Activated naive CD8-positive, alpha-beta T cell treated with anti-CD3 and anti-CD28 coated beads, Interleukin-2, amount 10 ng/mL, durations not matched to agents 7 days and 5 days (primary cell): Measurements from ENCODE around the gene ISCU. TPM values are rescaled to one million over a fixed set of nuclear protein-coding genes. Genes with fewer than 3 reads are reported as not detected.
A peak's percentile ranks its signal among the peaks of the same experiment; 100 is the strongest.

Experiments used
- ATAC-seq: fragments of 150-1000 bp; cut with Tn5 transposase; one replicate; pipeline ENCODE4 v1.10.0; 2021; ENCODE audit warnings: low read depth, moderate library complexity
- POLR2A ChIA-PET: fragments of 350-600 bp; sonication (Branson Sonifier 250); formaldehyde crosslinking; loops from one replicate; lab custom pipeline; 2021; ENCODE audit warnings: antibody characterized with exemption; lab: Charles Lee
- DNase-seq: peaks from one replicate; pipeline ENCODE4 v3.0.0; 2021
- H3K27ac Mint-ChIP-seq: one replicate; pipeline ENCODE4 v1.8.0; 2022; ENCODE audit warnings: mild to moderate bottlenecking, mixed read lengths
- H3K27me3 Mint-ChIP-seq: one replicate; pipeline ENCODE4 v1.8.0; 2022; ENCODE audit warnings: mild to moderate bottlenecking, moderate library complexity, mixed read lengths
- H3K36me3 Mint-ChIP-seq: one replicate; pipeline ENCODE4 v1.8.0; 2021; ENCODE audit warnings: mild to moderate bottlenecking, mixed read lengths
- H3K4me1 Mint-ChIP-seq: one replicate; pipeline ENCODE4 v1.8.0; 2021; ENCODE audit warnings: mixed read lengths
- H3K4me3 Mint-ChIP-seq: one replicate; pipeline ENCODE4 v1.8.0; 2022; ENCODE audit warnings: mild to moderate bottlenecking, moderate library complexity, mixed read lengths
- H3K9me3 Mint-ChIP-seq: one replicate; pipeline ENCODE4 v1.8.0; 2021; ENCODE audit warnings: mixed read lengths
- total RNA-seq, 2 experiments: library from RNA; stranded (reverse); gene quantifications; one replicate each; pipeline ENCODE4 v1.2.3, GENCODE V29; 2021

The ISCU gene
- 10 to 100 TPM; 86.8 to 89.6 TPM for total RNA-seq

DNA sequence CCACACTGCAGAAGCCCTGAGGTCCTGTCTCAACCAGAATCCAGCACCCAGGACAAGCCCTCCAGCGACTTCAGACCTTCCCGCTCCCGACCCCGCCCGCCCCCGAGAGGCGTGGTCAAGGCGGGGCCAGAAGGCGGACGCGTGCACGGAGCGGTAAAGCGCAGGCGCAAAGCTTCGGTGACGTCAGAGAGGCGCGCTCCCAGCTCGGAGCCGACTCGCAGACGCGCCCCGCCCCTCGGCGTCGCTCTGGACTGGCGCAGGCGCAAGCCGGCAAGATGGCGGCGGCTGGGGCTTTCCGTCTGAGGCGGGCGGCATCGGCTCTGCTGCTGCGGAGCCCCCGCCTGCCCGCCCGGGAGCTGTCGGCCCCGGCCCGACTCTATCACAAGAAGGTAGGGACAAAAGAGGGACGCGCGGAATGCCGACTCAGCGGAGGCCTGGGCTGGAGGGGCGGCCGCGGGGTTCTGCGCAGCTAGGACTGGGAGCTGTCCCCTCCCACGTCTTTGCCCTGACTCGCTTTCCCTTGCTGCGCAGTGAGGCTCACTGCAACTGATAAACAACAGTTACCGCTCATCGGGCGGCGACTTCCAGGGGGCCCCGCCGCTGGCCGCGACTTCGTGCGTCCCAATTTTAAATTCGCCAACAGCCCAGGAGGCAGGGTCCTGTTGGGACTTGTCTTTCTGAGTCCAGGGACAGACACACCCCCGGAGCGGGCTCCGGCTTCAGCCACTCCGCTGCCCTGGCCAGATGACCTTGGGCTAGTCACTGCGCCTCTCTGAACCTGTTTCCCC is at the start of gene ISCU:
TSS of gene ISCU (plus strand) at position 249 of the 788 bp plus-strand sequence. CDS start at position 276, 27 bp downstream.
- Mint-ChIP-seq H3K27me3 (no peaks in the 10 kb centered on the region), H3K4me1 (peaks cover 45% of the 10 kb centered on the region), H3K9me3 (no peaks in the 10 kb centered on the region), H3K4me3 (peak within 1 kb of the TSS; percentile 94), H3K36me3 (peaks cover 17% of the 10 kb centered on the region), H3K27ac (peak within 1 kb of the TSS; percentile 98)
- ATAC-seq (peak; percentile 79), DNase-seq (peak; percentile 100)
- POLR2A ChIA-PET: interaction anchor here (0.7 to 12.2 kb wide), 8 partner anchors 8 to 295 kb away, joined by 3 to 146 read pairs (median 5); partner anchors contain the start of genes FICD, SELPLG and SSH1

GRCh38 chr12:108514468-108514972 is 47.9 kb upstream of the ISCU start:
- H3K4me1 Mint-ChIP-seq: peaks cover 17% of the 10 kb centered on the region
- ATAC-seq (peak; percentile 15), DNase-seq (no peak)
- peak overlapping the region; percentile 88 for H3K27ac Mint-ChIP-seq
- POLR2A ChIA-PET: interaction anchor here (1.0 kb wide), 1 partner anchor 48 kb away, joined by 3 read pairs; the partner anchor contains the start of gene ISCU
- H3K36me3 Mint-ChIP-seq: peaks cover 6% of the 10 kb centered on the region
- peak overlapping the region; percentile 94 for H3K4me3 Mint-ChIP-seq
- H3K9me3 Mint-ChIP-seq: no peaks in the 10 kb centered on the region
- H3K27me3 Mint-ChIP-seq: no peaks in the 10 kb centered on the region

DNA sequence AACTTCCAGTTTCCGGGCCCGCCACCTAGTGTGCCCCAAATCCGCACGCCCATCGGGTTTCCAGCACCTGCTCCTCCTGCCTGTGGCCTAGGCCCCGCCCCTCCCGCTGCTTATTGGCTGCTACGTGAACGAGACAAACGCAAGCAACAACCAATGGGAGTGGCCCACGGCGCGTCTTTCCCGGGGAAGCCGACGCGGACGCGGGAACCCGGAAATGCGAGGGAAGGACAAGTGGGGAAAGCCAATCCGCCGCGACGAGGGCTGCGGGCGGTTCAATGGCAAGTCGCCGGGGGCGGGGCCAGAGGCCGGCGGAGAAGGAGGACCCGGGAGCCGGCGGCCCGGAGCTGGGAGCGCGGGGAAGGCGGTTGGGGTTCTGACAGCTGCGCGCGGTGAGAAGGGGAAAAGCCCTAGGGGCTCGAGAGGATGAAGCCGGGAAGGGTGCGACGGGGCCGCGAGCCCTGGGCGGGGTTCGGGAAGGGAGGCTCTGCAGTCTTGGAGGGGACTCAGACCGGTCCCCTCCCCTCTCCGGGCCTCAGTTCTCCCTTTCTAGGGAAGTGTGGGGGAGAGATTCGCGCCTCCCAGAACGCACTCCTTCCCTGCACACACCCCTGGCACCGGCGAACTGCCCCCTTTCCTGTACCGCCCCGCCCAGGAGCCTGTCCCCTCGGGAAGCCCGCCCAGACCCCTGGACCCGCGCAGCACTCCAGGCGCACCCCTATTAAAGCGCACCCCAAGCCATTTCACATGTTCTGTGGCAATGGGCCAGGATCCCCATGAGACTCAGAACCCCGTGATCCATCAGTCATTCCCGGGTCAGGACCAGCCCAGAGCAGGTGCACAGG is 47.2 kb upstream of the ISCU start, which contains the start of gene FICD:
TSS of gene FICD (plus strand) at position 305 of the 842 bp plus-strand sequence. CDS start 1,696 bp downstream, outside the sequence.
- Mint-ChIP-seq H3K4me3 (peak within 1 kb of the TSS; percentile 94), H3K27ac (peak within 1 kb of the TSS; percentile 88), H3K4me1 (peaks cover 17% of the 10 kb centered on the region), H3K9me3 (no peaks in the 10 kb centered on the region), H3K36me3 (peaks cover 6% of the 10 kb centered on the region), H3K27me3 (no peaks in the 10 kb centered on the region)
- DNase-seq (peak; percentile 98), ATAC-seq (peak; percentile 95)
- POLR2A ChIA-PET: interaction anchor here (0.5 to 1.0 kb wide), 2 partner anchors 47 to 611 kb away, joined by 3 read pairs; partner anchors contain the start of gene ISCU

- no peak for ATAC-seq
- no peak for DNase-seq
- Mint-ChIP-seq H3K4me3 (peak overlapping the region; percentile 94), H3K4me1 (peaks cover 17% of the 10 kb centered on the region), H3K27me3 (no peaks in the 10 kb centered on the region), H3K9me3 (no peaks in the 10 kb centered on the region), H3K27ac (peak overlapping the region; percentile 88), H3K36me3 (peaks cover 10% of the 10 kb centered on the region)
- POLR2A ChIA-PET: interaction anchor here (1.1 kb wide), 1 partner anchor 45 kb away, joined by 5 read pairs; the partner anchor contains the start of gene SART3
These were observed 46.5 kb upstream of the ISCU start for GRCh38 chr12:108515916-108516315.

DNA sequence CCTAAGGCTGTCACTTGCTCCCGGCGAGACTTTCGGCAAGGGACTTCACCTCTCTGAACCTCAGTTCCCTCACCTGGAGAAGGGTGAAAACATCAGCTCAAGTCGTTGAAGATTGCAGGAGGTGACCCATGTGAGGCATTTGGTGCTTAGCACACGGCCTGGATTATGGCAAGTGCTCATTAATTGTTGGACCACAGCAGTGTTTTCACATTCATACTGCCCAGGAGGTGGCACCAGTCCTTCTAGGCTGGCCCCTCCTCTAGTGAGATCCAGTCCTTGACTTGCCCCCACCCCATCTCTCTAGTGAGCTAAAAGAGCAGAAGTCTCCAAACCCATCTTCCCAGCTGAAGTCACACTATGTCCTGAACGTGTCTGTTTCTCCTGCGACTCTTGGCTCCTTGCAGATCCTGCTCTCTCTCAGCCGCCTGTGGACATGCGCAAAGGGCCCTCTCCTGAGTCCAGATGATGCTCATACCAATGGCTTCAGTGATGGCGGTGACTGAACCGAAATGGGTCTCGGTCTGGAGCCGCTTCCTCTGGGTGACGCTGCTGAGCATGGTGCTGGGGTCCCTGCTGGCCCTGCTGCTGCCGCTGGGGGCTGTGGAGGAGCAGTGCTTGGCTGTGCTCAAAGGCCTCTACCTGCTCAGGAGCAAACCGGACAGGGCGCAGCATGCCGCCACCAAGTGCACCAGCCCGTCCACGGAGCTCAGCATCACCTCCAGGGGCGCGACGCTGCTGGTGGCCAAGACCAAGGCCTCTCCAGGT is 45.7 kb upstream of the ISCU start:
- H3K4me3 Mint-ChIP-seq: peak overlapping the region; percentile 8
- H3K9me3 Mint-ChIP-seq: no peaks in the 10 kb centered on the region
- peaks cover 12% of the 10 kb centered on the region for H3K36me3 Mint-ChIP-seq
- no peak for DNase-seq
- no peaks in the 10 kb centered on the region for H3K27me3 Mint-ChIP-seq
- no peak overlapping the region for H3K27ac Mint-ChIP-seq
- peaks cover 16% of the 10 kb centered on the region for H3K4me1 Mint-ChIP-seq
- POLR2A ChIA-PET: interaction anchor here (1.1 kb wide), 1 partner anchor 44 kb away, joined by 5 read pairs; the partner anchor contains the start of gene SART3
- ATAC-seq: no peak

DNA sequence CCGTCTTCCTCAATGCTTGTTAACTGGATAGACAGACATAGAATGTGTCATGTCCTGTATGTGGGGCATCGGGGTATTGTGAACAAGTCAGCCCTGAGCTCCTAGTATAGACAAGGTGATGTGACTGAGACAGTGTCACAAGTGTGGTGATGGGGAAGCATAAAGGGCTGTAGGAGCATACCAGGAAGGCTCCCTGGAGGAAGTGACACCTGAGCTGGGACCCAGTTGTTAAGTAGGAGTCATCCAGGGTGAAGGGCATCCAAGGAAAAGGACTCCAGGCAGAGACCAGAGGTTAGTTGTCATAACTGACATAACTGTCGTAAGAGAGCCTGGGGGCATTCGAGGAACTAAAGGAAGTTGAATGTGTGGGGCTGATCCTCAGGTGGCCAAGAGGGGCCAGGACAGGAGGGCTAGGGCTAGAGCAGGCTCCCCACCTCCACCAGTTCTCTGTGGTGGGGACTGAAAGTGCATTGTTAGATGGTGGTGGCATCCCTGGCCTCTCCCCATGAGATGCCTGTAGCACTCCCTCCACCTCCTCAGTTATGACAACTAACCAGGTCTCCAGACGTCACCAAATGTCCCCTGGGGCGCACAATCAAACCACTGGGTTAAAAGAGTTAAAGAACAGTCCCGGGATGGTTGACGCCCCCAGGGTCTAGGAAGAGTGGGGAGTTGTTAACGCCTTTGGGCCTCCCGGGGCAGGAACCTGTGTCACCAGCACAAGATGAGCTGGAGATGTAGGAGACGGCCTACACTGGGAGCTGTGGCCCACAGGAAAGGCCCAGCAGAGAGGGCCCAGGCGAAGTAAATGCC is 44.9 kb upstream of the ISCU start:
- peaks cover 10% of the 10 kb centered on the region for H3K4me1 Mint-ChIP-seq
- ATAC-seq: no peak

DNA sequence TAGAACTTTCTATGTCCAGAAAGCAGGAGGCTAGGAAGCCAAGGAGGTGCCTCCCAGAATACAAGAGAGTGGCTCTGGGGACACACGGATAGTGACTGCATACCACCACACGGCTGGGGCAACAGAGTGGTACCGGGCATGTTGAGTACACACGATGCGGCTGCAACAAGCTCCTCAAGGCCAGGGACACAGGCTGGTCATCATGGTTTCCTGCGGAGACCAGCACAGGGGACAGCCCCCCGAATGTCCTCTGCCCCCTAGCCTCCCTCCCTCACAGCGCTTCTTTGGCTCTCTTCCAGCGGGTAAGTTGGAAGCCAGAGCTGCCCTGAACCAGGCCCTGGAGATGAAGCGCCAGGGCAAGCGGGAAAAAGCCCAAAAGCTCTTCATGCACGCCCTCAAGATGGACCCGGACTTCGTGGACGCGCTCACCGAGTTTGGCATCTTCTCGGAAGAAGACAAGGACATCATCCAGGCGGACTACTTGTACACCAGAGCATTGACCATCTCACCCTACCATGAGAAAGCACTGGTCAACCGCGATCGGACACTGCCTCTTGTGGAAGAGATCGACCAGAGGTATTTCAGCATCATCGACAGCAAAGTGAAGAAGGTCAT is 44.2 kb upstream of the ISCU start:
- ATAC-seq: no peak
- Mint-ChIP-seq H3K36me3 (peaks cover 18% of the 10 kb centered on the region), H3K27ac (no peak overlapping the region)

More for the DNA sequence above, 44.9 kb upstream of the ISCU start:
- DNase-seq: no peak
- no peaks in the 10 kb centered on the region for H3K9me3 Mint-ChIP-seq
- POLR2A ChIA-PET: interaction anchor here (1.1 kb wide), 1 partner anchor 44 kb away, joined by 5 read pairs; the partner anchor contains the start of gene SART3
- no peak overlapping the region for H3K4me3 Mint-ChIP-seq
- no peaks in the 10 kb centered on the region for H3K27me3 Mint-ChIP-seq
- peaks cover 18% of the 10 kb centered on the region for H3K36me3 Mint-ChIP-seq
- H3K27ac Mint-ChIP-seq: no peak overlapping the region

GRCh38 chr12:108518716-108519496 is 43.5 kb upstream of the ISCU start:
- POLR2A ChIA-PET: no interaction called here
- Mint-ChIP-seq H3K4me1 (peaks cover 10% of the 10 kb centered on the region), H3K36me3 (peaks cover 18% of the 10 kb centered on the region), H3K27ac (no peak overlapping the region), H3K9me3 (no peaks in the 10 kb centered on the region), H3K4me3 (no peak overlapping the region), H3K27me3 (no peaks in the 10 kb centered on the region)
- ATAC-seq (no peak), DNase-seq (no peak)

More for the DNA sequence above, 44.2 kb upstream of the ISCU start:
- peaks cover 10% of the 10 kb centered on the region for H3K4me1 Mint-ChIP-seq
- H3K4me3 Mint-ChIP-seq: no peak overlapping the region
- H3K9me3 Mint-ChIP-seq: no peaks in the 10 kb centered on the region
- POLR2A ChIA-PET: no interaction called here
- no peak for DNase-seq
- H3K27me3 Mint-ChIP-seq: no peaks in the 10 kb centered on the region

- DNase-seq (no peak), ATAC-seq (no peak)
- Mint-ChIP-seq H3K4me1 (peaks cover 10% of the 10 kb centered on the region), H3K27me3 (no peaks in the 10 kb centered on the region), H3K9me3 (no peaks in the 10 kb centered on the region), H3K4me3 (no peak overlapping the region), H3K36me3 (peaks cover 18% of the 10 kb centered on the region), H3K27ac (no peak overlapping the region)
- POLR2A ChIA-PET: no interaction called here
These were observed 42.8 kb upstream of the ISCU start for GRCh38 chr12:108519558-108519957.

- peaks cover 9% of the 10 kb centered on the region for H3K4me1 Mint-ChIP-seq
- H3K9me3 Mint-ChIP-seq: no peaks in the 10 kb centered on the region
- no peak overlapping the region for H3K27ac Mint-ChIP-seq
- H3K4me3 Mint-ChIP-seq: no peak overlapping the region
- DNase-seq: no peak
- POLR2A ChIA-PET: no interaction called here
- ATAC-seq: no peak
- peaks cover 31% of the 10 kb centered on the region for H3K36me3 Mint-ChIP-seq
- no peaks in the 10 kb centered on the region for H3K27me3 Mint-ChIP-seq
These were observed 39.0 kb upstream of the ISCU start for GRCh38 chr12:108523365-108523764.

DNA sequence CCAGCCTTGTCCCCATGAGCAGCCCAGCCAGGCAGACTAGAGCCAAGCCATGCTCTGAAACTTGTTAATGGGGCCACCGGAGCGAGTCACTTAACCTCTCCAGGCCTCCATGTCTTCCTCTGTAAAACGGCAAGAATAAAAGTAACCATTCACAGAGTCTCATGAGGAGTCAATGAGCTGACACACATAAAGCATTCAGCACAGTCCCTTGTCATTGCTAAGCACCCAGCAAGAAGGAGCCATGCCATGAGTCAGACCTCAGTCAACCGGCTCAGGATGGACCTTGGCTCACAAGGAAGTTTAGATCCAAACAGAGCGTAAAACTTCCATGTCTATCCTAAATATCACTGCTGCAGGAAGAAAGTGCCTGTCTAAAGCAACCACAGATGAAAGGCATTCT is 36.7 kb upstream of the ISCU start:
- Mint-ChIP-seq H3K4me1 (peaks cover 9% of the 10 kb centered on the region), H3K27ac (no peak overlapping the region), H3K27me3 (no peaks in the 10 kb centered on the region), H3K9me3 (no peaks in the 10 kb centered on the region), H3K36me3 (peaks cover 39% of the 10 kb centered on the region), H3K4me3 (no peak overlapping the region)
- POLR2A ChIA-PET: no interaction called here
- DNase-seq: no peak
- no peak for ATAC-seq
